SKM-1 treated with dmso at 0.1 percent for 144 hours (cell line): Measurements from ENCODE around the gene LRP11.
"Not testable (repeated sequence)": the region's sequence is repeated elsewhere in the genome, so short reads cannot be mapped to it uniquely, and the experiment has no call there.

Experiments
- DNase-seq: peaks from one replicate; lab custom pipeline; 2025; ENCODE audit not compliant: unreplicated experiment; lab: John Stamatoyannopoulos, UW

LRP11 gene

DNA sequence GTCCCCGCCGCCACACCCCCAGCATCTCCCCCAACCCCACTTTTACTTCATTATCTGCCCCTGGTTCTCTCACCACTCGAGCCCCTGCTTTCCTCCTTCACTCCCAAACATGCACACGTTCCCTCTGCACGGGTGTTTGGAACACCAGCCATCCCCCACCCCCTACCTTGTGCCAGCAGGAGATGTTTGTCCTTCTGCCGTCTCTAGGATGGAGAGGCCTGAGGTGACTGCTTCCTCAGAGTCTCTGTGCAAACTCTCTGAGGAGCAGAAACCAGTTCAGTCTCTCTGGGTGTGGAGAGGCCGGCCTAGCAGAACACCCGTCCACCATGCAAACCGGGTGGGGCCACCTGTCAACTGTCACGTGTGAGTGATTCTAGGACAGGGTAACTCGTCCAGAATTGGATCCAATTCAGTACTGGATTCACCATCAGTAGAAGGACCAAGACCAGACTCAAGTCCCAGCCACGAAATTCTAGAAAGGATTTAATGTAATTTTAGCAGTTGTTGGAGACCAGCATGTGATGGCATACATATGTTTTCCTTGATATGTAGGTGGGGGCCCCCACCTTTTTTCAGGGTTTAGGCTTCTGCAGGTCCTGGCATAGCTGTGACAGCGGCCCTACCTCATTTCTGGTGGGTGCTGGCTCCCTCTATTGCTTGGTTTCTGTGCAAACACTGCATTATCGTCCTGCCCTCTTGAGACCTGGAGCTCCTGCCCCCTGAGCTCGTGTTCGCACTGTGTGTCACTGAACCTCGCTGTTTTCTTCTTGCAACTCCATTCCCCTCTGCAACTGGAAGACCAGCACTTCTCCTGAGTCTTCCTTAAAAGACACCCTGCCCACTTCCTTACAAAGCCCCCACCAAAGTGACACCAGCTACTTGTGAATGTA lies 33.9 kb upstream of the LRP11 start, which contains the start of gene RAET1E:
RAET1E (minus strand) TSS at position 259 of the 890 bp plus-strand sequence. CDS start 7,212 bp downstream, outside the sequence.
- DNase-seq = no peak

DNA sequence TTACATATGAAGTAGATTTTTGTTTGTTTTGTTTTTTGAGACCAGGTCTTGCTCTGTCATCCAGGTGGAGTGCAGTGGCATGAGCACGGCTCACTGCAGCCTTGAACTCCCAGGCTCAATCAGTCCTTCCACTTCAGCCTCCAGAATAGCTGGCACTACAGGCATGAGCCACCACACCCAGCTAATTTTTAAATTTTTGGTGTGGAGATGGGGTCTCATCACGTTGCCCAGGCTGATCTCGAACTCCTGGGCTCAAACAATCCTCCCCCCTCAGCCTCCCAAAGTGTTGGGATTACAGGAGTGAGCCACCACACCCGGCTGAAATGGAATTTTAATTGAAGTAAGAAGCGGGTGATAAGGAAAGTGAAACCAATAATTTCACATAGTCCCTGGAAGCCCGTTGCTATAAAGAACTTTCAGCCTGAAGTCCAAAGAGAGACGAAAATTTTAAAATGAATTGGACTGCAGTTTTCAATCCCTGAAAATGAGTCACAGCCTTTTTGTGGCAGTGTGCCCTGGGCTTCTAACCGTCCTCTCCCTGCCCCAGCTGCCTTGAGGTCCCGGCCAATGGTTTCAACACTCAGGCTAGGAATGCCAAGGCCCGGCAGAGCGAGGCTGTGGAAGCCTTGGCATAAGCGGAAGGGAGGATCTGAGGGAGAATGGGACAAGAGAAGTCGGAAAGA lies 33.0 kb upstream of the LRP11 start:
- no peak for DNase-seq

DNA sequence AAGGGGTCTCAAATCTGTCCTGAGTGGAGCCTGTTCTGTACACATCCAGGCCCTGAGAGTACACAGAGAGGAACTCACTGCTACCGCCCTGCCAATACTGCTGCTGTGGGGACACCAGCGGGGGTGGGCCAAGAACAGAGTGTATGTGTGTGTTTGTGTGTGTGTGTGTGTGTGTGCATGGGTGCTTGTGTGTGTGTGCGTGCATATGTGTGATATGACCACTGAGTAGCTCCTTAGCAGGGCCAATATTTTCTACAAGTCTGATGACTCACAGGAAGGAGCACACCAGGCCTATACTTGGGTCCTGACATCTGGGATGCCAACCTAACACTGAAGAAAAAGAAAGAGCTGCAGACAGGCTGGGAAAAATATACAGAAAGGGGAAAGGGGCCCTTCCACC lies 32.3 kb upstream of the LRP11 start:
- DNase-seq = no peak

DNA sequence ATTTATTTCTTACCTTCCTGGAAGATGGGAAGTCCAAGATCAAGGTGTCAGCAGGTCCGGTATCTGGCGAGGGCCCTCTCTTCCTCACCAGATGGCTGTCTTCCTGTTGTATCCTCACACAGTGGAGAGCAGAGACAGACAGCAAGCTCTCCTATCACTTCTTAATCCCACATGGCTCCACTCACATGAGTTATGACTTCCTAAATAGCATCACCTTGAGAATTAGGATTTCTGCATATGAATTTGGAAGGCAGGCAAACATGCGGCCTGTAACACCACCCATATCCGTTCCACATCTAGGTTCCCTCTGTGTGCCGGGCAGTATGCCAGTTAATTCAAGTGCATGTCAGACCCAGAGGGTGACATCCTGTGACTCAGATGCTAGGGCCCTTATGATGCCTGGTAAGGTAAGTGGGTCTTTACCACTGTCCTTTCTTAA lies 31.7 kb upstream of the LRP11 start:
- no peak for DNase-seq

DNA sequence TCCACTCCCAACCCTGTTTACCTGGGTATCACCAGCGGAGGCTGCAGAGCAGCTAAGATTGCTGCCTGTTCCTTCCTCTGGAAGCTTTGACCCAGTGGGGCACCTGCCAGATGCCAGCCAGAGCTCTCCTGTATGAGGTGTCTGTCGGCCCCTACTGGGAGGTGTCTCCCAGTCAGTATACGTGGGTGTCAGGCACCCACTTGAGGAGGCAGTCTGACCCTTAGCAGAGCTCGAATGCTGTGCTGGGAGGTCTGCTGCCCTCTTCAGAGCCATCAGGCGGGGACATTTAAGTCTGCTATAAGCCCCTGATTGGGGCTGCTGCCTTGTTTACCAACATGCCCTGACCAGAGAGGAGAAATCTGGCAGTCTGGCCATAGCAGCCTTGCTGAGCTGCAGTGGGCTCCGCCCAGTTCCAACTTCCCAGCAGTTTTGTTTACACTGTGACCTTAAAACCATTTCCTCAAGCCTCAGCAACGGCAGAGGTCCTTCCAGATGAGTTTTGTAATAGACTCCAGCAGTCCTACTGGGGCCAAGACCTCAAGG lies 31.0 kb upstream of the LRP11 start:
- DNase-seq = no peak

DNA sequence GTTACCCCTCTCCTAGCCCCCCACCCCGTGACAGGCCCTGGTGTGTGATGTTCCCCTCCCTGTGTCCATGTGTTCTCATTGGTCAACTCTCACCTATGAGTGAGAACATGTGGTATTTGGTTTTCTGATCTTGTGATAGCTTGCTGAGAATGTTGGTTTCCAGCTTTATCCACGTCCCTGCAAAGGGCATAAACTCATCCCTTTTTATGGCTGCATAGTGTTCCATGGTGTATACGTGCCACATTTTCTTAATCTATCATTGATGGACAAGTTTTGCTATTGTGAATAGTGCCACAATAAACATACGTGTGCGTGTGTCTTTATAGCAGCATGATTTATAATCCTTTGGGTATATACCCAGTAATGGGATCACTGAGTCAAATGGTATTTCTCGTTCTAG lies 27.7 kb upstream of the LRP11 start:
- DNase-seq = not testable (repeated sequence)

DNA sequence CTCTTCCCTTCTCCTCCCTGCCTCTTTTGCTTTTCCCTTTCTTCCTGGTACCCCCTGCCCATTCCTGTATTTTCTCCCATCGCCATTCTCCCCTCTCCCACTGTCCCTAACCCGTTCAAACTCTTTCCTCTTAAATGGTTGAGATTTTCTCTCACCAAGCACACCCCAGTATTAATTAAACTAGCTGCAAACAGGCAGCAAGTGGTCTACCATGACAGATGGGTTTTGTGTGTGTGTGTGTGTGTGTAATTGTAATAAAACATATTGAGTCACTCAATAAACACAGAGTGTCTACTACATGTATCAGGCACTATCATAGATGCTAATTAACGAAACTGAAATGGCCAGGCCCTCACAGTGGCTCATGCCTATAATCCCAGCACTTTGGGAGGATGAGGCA lies 27.1 kb upstream of the LRP11 start:
- DNase-seq = no peak

DNA sequence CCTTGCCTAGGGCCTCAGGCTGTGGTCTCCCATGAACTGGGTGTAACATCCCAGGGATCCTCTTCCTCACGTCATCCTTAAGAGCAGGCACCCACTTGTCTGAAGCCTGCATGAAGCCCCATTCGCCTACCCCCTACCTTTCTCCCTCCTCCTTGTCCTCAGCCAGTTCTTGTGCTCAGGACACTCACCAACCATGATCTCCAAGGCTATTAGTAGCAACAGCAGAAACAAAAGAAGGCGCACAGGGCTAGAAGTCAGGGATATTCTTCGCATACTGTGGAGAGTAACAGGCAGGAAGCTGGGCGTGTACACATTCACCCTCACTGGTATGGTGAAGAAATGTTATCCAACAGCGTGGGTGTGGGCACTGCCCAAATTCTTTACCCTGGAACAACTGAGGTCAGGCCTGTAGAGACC lies 26.5 kb upstream of the LRP11 start:
- DNase-seq = no peak

DNA sequence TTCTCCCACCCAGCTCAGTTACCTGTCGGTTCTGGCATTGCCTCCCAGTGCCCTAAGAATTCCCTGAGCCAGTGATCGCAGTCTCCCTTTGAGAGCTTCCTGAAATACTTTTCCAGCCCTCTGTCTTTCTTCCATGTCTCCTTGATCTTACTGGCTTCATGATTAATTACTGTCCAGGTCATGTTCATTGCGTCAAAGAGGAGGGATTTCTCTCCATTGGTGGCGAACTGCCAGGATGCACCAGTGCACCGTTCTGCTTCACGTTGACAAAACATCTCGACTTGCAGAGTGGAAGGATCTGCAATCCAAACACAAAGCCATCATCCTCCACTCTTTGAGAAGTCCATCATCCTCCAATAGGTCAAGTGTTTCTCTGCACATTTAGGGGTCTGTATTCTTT lies 25.2 kb upstream of the LRP11 start:
- DNase-seq = no peak

DNA sequence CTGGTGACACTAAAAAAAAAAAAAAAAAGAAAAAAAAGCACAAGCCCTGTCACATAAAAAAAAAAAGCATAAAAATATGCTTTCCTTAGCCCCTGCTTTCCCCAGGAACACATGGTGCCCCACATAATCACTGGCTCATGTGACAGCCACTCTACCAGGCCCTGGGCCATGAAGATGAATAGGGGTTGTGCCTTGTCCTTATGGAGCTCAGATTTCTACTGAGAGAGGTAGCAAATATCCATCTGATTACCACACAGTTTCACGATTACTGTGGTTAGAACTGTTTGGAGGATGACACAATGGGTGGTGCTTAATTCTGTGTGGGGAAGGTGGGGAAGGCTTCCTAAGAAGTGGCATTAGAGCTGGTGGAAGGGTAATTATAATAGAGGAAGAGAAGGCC lies 24.5 kb upstream of the LRP11 start:
- DNase-seq = no peak

DNA sequence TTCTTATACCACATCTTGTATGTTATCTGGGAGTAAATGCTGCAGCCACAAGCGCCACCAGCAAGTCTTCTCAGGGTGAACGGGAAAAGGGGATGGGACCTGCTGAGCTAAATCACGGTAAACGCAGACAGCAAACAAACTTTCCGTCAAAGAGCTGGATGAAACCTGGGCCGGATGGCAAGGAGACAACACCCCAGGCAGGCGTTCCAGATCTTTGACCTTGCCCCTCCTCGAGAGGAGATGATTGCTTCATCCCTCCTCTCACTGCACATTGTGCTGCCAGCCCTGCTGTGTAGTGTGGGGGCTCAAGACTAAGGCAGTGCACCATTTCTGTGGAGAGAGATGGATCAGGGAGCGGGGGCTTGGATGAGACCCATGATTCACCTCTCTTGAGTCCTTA lies 23.9 kb upstream of the LRP11 start:
- no peak for DNase-seq

DNA sequence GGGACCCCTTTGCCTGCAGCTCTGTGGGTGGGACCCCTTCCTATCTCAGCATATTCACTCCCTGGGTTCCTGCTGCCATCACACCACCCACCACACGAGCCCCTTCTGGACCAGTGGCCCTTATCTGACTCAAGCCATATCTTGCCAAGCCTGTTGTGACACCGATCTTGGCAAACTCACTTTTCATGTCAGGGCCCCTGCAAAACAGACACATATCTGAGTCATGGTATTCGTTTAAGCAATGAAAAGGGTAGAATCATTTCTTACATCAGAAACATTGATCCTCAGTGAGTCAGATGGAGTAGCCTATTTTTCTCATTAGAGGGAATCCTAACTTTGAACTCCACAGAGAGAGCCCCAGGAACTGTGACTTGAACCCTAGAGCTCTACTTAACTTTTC lies 23.2 kb upstream of the LRP11 start:
- DNase-seq = no peak

DNA sequence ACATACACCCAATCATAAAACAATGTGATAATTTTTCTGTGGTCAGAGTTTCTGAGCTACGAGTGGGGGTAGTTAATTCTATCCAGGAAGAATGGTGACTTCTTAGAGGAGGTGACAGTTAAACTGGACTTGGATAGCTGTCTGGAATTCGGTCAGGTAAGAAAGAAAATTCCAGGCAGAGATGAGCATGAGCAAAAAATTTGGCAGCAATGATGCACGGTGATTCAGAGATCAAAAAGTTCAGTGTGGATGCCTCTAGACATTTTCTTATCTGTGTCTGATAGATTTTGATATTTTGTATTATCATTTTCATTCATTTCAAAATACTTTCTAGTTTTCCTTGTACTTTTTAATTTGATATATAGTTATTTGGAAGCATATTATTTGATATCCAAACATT lies 21.7 kb upstream of the LRP11 start:
- no peak for DNase-seq

DNA sequence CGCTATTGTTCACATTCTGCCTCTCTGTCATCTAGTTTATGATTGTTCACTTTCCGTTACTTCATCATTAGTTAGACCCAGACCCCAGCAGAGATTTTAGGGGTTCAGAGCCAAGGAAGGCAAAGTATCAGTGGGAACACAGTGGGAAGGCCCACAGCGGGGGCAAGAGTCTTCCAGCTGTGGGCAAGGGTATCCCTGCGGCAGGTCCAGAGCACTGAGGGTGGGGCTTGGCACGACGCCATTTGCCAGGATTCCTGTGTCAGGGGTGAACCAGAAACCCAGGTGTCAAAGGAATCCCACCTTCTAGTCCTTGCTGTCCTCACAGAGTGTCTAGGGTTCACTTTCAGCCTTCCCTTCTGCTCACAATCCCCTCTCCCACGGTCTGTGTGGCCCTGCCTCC lies 20.5 kb upstream of the LRP11 start:
- DNase-seq = no peak

DNA sequence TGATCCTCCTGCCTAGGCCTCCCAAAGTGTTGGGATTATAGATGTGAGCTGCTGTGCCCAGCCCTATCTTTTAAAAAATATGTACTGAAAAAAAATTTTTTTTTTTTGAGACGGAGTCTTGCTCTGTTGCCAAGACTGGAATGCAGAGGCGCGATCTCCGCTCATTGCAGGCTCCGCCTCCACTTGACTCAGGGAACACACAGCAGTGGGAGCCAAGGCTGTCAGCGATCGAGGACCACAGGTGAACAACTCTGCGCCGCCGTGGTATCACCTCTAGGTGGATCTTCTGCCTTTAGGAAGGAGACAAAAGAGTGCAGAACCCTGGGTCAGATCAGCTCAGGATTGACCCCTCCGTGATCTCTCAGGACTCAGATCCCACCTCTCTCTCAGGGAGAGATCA lies 20.1 kb upstream of the LRP11 start:
- DNase-seq = no peak

DNA sequence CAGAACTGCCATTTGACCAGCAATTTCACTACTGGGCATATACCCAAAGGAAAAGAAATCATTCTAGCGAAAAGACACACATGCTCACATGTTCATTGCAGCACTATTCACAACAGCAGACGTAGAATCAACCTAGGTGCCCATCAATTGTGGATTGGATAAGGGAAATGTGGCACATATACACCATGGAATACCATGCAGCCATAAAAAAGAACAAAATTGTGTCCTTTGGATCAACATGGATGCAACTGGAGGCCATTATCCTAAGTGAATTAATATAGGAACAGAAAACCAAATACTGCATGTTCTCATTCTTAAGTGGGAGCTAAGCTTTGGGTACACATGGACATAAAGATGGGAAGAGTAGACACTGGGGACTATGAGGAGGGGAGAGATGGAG lies 17.7 kb upstream of the LRP11 start:
- DNase-seq = no peak

DNA sequence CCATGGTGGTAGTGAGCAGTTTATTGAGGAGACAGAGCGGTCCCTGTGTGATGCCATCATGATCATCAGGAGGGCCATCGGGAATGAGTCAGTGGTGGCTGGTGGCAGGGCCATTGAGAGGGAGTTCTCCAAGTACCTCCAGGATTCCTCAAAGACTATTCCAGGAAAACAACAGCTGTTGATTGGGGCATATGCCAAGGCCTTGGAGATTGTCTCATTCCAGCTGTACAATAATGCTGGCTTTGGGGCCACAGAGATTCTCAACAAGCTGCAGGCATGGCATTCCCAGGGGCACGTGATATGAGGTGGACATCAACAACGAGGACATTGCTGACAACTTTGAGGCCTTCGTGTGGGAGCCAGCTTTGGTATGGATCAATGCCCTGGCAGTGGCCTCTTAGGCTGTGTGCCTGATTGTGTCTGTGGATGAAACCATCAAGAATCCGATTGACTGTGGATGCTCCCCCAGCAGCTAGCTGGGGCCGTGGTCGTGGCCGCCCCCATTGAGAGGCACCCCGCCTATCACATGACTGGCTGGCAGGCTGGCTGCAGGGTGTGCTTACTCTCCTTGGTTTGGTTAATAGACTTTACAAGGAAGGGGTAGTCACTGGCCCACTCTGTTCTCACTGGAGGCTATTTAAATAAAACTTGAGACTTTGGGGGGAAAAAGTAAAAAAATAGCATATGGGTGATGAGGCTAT lies 17.1 kb upstream of the LRP11 start:
- DNase-seq = no peak

DNA sequence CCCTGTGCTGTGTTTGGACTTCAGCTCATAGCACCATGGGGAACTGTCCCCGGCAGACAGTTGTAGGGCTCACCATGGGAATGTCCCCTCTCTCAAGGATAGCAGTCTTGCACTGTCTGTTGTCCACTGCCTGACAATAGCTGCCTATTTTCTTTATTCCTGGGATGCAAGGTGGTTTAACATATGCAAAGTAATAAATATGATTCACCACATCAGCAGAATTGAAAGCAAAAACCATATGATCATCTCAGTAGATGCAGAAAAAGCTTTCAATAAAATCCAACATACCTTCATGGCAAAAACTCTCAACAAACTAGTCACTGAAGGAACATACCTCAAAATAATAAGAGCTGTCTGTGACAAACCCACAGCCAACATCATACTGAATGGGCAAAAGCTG lies 13.5 kb upstream of the LRP11 start:
- DNase-seq = no peak

DNA sequence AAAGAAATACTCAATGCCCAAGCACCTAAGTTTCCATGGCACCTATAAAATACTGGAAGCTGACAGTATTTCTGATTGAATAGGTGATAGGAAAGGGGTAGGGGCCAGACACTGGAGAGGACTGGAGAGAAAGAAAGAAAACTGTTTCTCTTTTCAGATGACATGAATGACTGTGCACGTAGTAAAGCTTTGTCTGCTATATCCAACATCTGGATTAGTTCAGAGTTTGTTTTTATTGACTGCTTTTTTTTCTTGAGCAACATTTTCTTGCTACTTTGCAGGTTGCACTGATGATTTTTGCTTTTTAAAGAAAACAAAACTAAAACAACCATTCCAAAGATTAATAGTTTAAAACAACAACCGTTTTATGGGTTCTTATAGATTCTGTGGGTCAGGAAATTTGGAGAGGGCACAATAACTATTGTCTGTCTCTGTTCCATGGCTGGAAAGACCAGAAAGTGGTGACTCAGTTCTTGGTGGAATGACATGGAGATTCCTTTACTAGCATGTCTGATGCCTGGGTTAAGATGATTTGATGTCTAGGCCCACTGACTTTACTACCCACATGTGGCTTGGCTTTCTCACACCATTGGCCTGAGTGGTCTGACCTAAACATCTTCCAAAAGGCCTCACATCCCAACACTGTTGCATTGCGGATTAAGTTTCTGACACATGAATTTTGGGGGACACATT lies 12.2 kb upstream of the LRP11 start:
- DNase-seq = no peak

DNA sequence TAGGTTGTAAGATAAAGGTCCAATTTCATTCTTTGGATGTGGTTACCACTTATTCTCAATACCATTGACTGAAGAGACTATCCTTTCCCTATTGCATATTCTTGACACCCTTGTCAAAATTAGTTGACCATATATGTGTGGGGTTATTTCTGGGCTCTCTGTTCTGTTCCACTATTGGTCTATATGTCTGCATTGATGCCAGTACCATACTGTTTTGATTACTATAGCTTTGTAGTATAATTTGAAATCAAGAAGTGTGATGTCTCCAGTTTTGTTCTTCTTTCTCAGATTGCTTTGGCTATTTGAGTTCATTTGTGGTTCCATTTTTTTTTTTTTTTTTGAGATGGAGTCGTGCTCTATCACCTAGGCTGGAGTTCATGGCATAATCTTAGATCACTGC lies 8.1 kb upstream of the LRP11 start:
- no peak for DNase-seq

DNA sequence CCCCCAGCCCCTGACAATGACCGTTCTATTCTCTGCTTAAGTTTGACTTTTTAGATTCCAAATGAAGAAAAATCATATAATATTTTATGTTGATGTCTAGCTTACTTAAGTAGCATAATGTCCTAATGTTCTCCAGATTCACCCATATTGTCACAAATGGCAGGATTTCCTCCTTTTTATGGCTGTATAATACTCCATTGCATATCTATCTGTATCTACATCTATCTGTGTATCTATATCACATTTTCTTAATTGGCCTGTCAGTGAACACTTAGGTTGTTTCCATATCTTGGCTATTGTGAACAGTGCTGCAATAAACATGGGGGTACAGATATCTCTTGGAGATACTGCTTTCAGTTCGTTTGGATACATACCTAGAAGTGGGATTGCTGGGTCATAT lies 7.0 kb upstream of the LRP11 start:
- DNase-seq = no peak
